Ishikawa (cell line): ENCODE measurements around the gene BLCAP.

Experiments used
- CEBPB ChIP-seq: IDR thresholded peaks from 2 replicates; pipeline ENCODE4 v1.6.1; 2012
- CREB1 ChIP-seq: IDR thresholded peaks from 2 replicates; pipeline ENCODE4 v1.6.1; 2012; ENCODE audit warnings: low read depth
- EGR1 ChIP-seq: IDR thresholded peaks from 2 replicates; pipeline ENCODE4 v1.6.1; 2012
- EP300 ChIP-seq: IDR thresholded peaks from 2 replicates; pipeline ENCODE4 v1.6.1; 2012; ENCODE audit warnings: borderline replicate concordance
- FOXM1 ChIP-seq: IDR thresholded peaks from 2 replicates; pipeline ENCODE4 v1.6.1; 2012; ENCODE audit warnings: low read depth, borderline replicate concordance
- MAX ChIP-seq: IDR thresholded peaks from 2 replicates; pipeline ENCODE4 v1.6.1; 2012
- NFIC ChIP-seq: IDR thresholded peaks from 2 replicates; pipeline ENCODE4 v1.6.1; 2012
- RAD21 ChIP-seq: IDR thresholded peaks from 2 replicates; pipeline ENCODE4 v1.6.1; 2012; ENCODE audit warnings: low read depth
- REST ChIP-seq: IDR thresholded peaks from 2 replicates; pipeline ENCODE4 v1.6.1; 2012; ENCODE audit warnings: low read depth, mild to moderate bottlenecking
- TAF1 ChIP-seq: IDR thresholded peaks from 2 replicates; pipeline ENCODE4 v1.6.1; 2012; ENCODE audit warnings: low read depth, mild to moderate bottlenecking
- TCF12 ChIP-seq: IDR thresholded peaks from 2 replicates; pipeline ENCODE4 v1.6.1; 2012; ENCODE audit warnings: low read depth
- TEAD4 ChIP-seq: IDR thresholded peaks from 2 replicates; pipeline ENCODE4 v1.6.1; 2012
- USF1 ChIP-seq: IDR thresholded peaks from 2 replicates; pipeline ENCODE4 v1.6.1; 2012
- YY1 ChIP-seq: IDR thresholded peaks from 2 replicates; pipeline ENCODE4 v1.6.1; 2012; ENCODE audit warnings: low read depth
- ZBTB7A ChIP-seq: IDR thresholded peaks from 2 replicates; pipeline ENCODE4 v1.6.1; 2012; ENCODE audit warnings: low read depth

The BLCAP gene

GRCh38 chr20:37505263-37506151 lies 22.2 kb downstream of the BLCAP start:
- TF ChIP-seq EGR1 = no peak
- TF ChIP-seq TCF12 = no peak
- TF ChIP-seq YY1 = no peak
- TF ChIP-seq FOXM1 = no peak
- no peak for TF ChIP-seq TAF1

GRCh38 chr20:37504404-37505096 lies 23.1 kb downstream of the BLCAP start:
- TF ChIP-seq CEBPB = no peak
- TF ChIP-seq TAF1 = no peak
- no peak for TF ChIP-seq TEAD4
- TF ChIP-seq ZBTB7A = no peak
- no peak for TF ChIP-seq CREB1
- TF ChIP-seq YY1 = no peak
- no peak for TF ChIP-seq NFIC

GRCh38 chr20:37503256-37503927 lies 24.3 kb downstream of the BLCAP start:
- no peak for TF ChIP-seq YY1
- no peak for TF ChIP-seq TEAD4
- no peak for TF ChIP-seq CREB1
- no peak for TF ChIP-seq EGR1
- TF ChIP-seq CEBPB = no peak
- TF ChIP-seq RAD21 = no peak
- no peak for TF ChIP-seq MAX
- no peak for TF ChIP-seq TAF1
- no peak for TF ChIP-seq NFIC
- TF ChIP-seq REST = no peak
- TF ChIP-seq EP300 = no peak
- no peak for TF ChIP-seq USF1
- no peak for TF ChIP-seq TCF12
- TF ChIP-seq FOXM1 = no peak
- no peak for TF ChIP-seq ZBTB7A

GRCh38 chr20:37502654-37503053 lies 25.0 kb downstream of the BLCAP start:
- TF ChIP-seq TEAD4 = no peak
- TF ChIP-seq USF1 = no peak
- TF ChIP-seq TAF1 = no peak
- TF ChIP-seq RAD21 = no peak
- TF ChIP-seq CEBPB = no peak
- TF ChIP-seq MAX = no peak
- TF ChIP-seq YY1 = no peak
- no peak for TF ChIP-seq FOXM1
- TF ChIP-seq TCF12 = no peak
- no peak for TF ChIP-seq EP300
- no peak for TF ChIP-seq NFIC
- TF ChIP-seq REST = no peak

GRCh38 chr20:37501940-37502339 lies 25.7 kb downstream of the BLCAP start:
- TF ChIP-seq RAD21 (0 out of 2 replicates have a peak, but pooled peaks have one; percentile 7), USF1 (no peak)
